ENCODE data around the gene SPATC1L.

DNA sequence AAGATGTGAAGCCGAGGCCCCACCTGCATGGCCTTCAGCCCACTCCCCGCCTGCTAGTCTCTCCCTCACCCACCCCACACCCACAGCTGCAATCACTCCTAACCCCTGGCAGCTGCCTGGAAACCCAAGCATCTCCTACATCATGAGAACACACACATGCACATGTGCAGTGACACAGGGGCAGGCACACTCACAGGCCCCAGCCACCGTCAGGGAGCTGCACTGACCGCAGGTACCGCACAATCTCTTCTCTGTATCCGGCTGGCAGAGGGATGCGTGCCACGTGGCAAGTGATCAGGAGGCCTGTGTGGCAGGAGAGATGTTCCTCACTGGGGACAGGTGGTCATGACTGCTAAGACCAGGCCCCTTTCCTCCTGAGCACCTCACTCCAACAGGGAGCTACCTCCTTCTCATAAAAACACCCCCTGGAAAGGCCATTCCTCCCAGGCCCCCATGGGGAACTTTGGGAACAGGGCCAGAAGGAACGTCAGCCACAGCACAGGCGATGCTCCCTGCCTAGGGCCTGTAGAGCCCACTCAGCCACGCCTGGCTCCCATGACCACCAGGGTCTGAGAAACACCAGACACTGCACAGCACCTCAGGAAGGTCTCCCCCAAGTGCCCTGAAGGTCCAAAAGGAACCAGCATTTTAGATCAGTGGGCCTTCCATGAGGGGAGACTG lies 38.3 kb upstream of the SPATC1L start:
- TF ChIP-seq, protein P1, sequence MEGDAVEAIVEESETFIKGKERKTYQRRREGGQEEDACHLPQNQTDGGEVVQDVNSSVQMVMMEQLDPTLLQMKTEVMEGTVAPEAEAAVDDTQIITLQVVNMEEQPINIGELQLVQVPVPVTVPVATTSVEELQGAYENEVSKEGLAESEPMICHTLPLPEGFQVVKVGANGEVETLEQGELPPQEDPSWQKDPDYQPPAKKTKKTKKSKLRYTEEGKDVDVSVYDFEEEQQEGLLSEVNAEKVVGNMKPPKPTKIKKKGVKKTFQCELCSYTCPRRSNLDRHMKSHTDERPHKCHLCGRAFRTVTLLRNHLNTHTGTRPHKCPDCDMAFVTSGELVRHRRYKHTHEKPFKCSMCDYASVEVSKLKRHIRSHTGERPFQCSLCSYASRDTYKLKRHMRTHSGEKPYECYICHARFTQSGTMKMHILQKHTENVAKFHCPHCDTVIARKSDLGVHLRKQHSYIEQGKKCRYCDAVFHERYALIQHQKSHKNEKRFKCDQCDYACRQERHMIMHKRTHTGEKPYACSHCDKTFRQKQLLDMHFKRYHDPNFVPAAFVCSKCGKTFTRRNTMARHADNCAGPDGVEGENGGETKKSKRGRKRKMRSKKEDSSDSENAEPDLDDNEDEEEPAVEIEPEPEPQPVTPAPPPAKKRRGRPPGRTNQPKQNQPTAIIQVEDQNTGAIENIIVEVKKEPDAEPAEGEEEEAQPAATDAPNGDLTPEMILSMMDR (IDR thresholded peaks at IDR 0.05): no peak
- no peak for TF ChIP-seq EZH2 (IDR thresholded peaks at IDR 0.05; ENCODE audit: borderline replicate concordance, insufficient read depth, low read depth, low read length, poor library complexity, severe bottlenecking)

Data from B cell (primary cell).